Ascending aorta (tissue), 2 donors: Measurements from ENCODE around the gene ST6GALNAC3. TPM values are rescaled to one million over a fixed set of nuclear protein-coding genes. Genes with fewer than 3 reads are reported as not detected.
"Not testable (repeated sequence)": the region's sequence is repeated elsewhere in the genome, so short reads cannot be mapped to it uniquely, and the experiment has no call there.

Experiments used
- DNase-seq, 2 donors: peaks; one replicate each; pipeline ENCODE4 v3.0.0-alpha.2; 2019; ENCODE audit warnings: low spot score in 2 of 2
- H3K27ac ChIP-seq, 2 donors: fragments of 200-600 bp; sonication (generic); one replicate each; pipeline ENCODE4 v1.5.1; 2016 to 2017; ENCODE audit warnings: mild to moderate bottlenecking in 1 of 2
- H3K27me3 ChIP-seq: fragments of 200-600 bp; sonication (generic); one replicate; pipeline ENCODE4 v1.5.1; 2017
- H3K36me3 ChIP-seq, 2 donors: fragments of 200-600 bp; sonication (generic); one replicate each; pipeline ENCODE4 v1.5.1; 2016
- H3K4me1 ChIP-seq, 2 donors: fragments of 200-600 bp; sonication (generic); one replicate each; pipeline ENCODE4 v1.5.1; 2016 to 2017; ENCODE audit warnings: mild to moderate bottlenecking in 1 of 2
- H3K4me3 ChIP-seq, 2 donors: fragments of 200-600 bp; sonication (generic); one replicate each; pipeline ENCODE4 v1.5.1; 2016 to 2017; ENCODE audit warnings: mild to moderate bottlenecking in 1 of 2
- H3K9me3 ChIP-seq, 2 donors: fragments of 200-600 bp; sonication (generic); one replicate each; pipeline ENCODE4 v1.5.1; 2016
- intact Hi-C: fragments of 100-400 bp; cut with DNase I; formaldehyde crosslinking; loops from one replicate; pipeline ENCODE4 v1.15.1; 2023
- total RNA-seq: library from RNA; depleted of rRNA; stranded (reverse); fragments of >200 nt; gene quantifications from one replicate; pipeline ENCODE4 v1.1.0, GENCODE V29; 2016
- TF ChIP-seq, protein P1 (sequence below), 3 experiments: fragments of 200-600 bp in 2 of 3; fragments of 450-650 bp in 1 of 3; sonication (generic) in 2 of 3; IDR thresholded peaks; one replicate each; pipeline ENCODE4 v1.5.1; 2016 to 2019; ENCODE audit warnings: antibody characterized with exemption in 3 of 3, mild to moderate bottlenecking in 1 of 3, moderate library complexity in 1 of 3

The ST6GALNAC3 gene
- total RNA-seq, 1 donor from 2014 or later = 34.5 TPM

DNA sequence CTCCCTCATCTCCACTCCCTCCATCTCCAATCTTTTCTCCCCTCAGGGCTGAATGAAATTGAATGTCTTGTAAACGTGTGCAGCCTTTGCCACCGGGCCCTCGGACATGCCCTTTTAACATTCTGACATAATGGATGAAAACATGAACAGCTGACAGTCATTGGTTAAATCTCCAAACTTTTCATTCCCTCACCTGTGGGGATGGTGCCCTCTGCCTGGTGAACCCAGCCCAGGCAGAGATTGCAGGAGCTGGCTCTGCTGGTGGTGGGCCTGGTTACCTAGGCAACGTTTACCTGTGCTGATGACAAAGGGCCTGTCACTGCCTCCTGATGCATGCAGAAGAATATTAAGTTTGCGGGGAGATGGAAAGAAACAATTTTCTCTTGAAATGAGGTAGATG, 21.3 kb downstream of the ST6GALNAC3 start:
- intact Hi-C loops = no loop called here
- TF ChIP-seq, protein P1, sequence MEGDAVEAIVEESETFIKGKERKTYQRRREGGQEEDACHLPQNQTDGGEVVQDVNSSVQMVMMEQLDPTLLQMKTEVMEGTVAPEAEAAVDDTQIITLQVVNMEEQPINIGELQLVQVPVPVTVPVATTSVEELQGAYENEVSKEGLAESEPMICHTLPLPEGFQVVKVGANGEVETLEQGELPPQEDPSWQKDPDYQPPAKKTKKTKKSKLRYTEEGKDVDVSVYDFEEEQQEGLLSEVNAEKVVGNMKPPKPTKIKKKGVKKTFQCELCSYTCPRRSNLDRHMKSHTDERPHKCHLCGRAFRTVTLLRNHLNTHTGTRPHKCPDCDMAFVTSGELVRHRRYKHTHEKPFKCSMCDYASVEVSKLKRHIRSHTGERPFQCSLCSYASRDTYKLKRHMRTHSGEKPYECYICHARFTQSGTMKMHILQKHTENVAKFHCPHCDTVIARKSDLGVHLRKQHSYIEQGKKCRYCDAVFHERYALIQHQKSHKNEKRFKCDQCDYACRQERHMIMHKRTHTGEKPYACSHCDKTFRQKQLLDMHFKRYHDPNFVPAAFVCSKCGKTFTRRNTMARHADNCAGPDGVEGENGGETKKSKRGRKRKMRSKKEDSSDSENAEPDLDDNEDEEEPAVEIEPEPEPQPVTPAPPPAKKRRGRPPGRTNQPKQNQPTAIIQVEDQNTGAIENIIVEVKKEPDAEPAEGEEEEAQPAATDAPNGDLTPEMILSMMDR (IDR thresholded peaks at IDR 0.05) = no peak
- no peak for DNase-seq
- no peak overlapping the region for H3K27ac ChIP-seq
- no peak overlapping the region for H3K4me3 ChIP-seq
- H3K27me3 ChIP-seq = no peaks in the 10 kb centered on the region
- no peaks in the 10 kb centered on the region for H3K36me3 ChIP-seq
- H3K4me1 ChIP-seq = no peaks in the 10 kb centered on the region
- no peaks in the 10 kb centered on the region for H3K9me3 ChIP-seq

DNA sequence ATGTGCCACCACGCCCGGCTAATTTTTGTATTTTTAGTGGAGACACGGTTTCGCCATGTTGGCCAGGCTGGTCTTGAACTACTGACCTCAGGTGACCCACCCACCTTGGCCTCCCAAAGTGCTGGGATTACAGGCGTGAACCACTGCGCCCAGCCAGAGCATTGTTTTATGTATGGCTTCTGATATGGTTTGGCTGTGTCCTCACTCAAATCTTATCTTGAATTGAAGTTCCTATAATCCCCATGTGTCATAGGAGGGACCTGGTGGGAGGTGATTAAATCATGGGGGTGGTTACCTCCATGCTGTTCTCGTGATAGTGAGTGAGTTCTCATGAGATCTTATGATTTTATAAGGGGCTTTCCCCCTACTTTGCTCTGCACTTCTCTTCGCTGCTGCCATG, 22.5 kb downstream of the ST6GALNAC3 start:
- H3K27me3 ChIP-seq, H3K36me3 ChIP-seq, H3K4me1 ChIP-seq, intact Hi-C loops, DNase-seq, H3K9me3 ChIP-seq: not testable (repeated sequence)
- H3K27ac ChIP-seq = peak overlapping the region; percentile 42 to 49
- peak overlapping the region in 1 of 2 donors; percentile 44 for H3K4me3 ChIP-seq

DNA sequence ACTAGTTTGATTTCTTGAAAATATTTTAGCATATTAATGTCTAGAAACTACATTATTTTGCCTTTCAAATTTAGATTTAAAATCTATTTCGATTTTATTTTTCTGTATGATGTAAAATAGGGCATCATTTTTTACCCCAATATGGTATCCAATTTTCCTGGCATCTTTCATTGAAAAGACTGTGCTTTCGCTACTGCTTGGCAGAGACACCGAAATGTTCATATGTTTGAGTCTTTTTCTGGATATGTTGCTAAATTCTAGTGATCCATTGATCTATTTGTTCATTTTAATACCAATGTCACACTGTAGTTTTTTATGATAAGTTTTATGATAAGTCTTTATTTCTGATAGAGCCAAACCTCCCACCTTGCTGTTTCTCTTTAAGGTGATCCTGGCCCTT, 24.3 kb downstream of the ST6GALNAC3 start:
- intact Hi-C loops = no loop called here

DNA sequence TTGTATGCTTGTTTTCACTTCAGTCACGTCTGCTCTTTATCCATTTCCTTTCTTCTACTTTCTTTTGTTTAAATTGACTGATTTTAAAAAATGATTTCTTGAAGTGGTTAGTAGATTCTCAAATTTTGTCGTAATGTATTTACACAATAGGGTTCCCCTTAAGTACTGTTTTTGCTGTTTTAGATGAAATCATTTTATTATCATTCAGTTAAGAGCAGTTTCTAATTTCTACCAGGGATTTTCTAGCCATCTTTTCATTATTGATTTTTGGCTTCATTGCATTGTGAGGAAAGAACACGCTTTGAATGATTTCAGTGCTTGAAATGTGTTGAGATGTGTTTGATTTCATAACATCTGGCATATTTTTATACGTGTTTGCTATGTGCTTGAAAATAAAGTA, 27.0 kb downstream of the ST6GALNAC3 start:
- DNase-seq = no peak
- intact Hi-C loops = no loop called here
- Histone ChIP-seq H3K27ac (no peak overlapping the region), H3K4me3 (no peak overlapping the region), H3K9me3 (no peaks in the 10 kb centered on the region), H3K36me3 (no peaks in the 10 kb centered on the region), H3K27me3 (no peaks in the 10 kb centered on the region), H3K4me1 (no peaks in the 10 kb centered on the region)
- TF ChIP-seq, protein P1 (IDR thresholded peaks at IDR 0.05) = no peak

More for the DNA sequence above, 24.3 kb downstream of the ST6GALNAC3 start:
- H3K4me1 ChIP-seq = no peaks in the 10 kb centered on the region
- DNase-seq = no peak
- H3K36me3 ChIP-seq = no peaks in the 10 kb centered on the region
- H3K27me3 ChIP-seq = no peaks in the 10 kb centered on the region
- no peak overlapping the region for H3K27ac ChIP-seq
- H3K4me3 ChIP-seq = no peak overlapping the region
- no peaks in the 10 kb centered on the region for H3K9me3 ChIP-seq
- TF ChIP-seq, protein P1 (IDR thresholded peaks at IDR 0.05) = no peak

DNA sequence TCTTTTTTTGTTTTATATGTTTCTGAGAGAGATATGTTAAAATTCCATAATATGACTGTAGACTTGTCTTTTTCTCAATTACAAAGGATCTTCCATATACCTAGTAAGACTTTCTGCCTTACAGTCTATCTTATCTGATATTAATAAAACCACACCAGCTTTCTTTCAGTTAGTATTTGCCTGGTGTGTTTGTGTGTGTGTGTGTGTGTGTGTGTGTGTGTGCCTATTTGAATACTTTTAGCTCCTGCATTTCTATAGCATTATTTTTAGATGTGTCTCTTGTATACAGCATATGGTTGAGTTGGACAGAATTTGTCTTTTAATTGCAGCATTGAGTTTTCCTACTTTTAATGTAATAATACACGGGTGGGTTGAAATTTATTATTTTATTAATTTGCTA, 27.5 kb downstream of the ST6GALNAC3 start:
- no peak for DNase-seq
- no peaks in the 10 kb centered on the region for H3K27me3 ChIP-seq
- H3K4me1 ChIP-seq = no peaks in the 10 kb centered on the region
- no peaks in the 10 kb centered on the region for H3K36me3 ChIP-seq
- intact Hi-C loops = no loop called here
- no peak overlapping the region for H3K4me3 ChIP-seq
- no peaks in the 10 kb centered on the region for H3K9me3 ChIP-seq
- H3K27ac ChIP-seq = no peak overlapping the region
- TF ChIP-seq, protein P1 (IDR thresholded peaks at IDR 0.05) = no peak

DNA sequence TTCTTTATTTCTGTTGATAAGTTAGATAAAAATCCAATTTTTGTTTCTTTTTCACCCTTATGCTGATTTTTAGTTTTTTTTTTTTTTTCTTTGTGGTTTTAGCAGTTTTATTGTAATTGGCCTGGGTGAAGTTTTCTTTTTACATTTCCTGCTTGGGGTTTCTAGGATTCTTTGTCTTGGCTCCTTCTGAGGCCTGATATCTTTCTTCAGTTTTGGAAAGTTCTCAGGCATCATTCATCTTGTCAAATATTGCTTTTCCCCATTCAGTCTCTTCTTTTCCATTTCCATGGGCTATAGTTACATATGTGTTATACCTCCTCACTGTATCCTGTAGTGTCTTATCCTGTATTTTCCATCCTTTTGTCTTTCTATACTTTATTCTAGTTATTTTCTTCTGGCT, 28.5 kb downstream of the ST6GALNAC3 start:
- TF ChIP-seq, protein P1 (IDR thresholded peaks at IDR 0.05) = no peak
- Histone ChIP-seq H3K27ac (no peak overlapping the region), H3K4me3 (no peak overlapping the region), H3K36me3 (no peaks in the 10 kb centered on the region), H3K4me1 (no peaks in the 10 kb centered on the region), H3K9me3 (no peaks in the 10 kb centered on the region), H3K27me3 (no peaks in the 10 kb centered on the region)
- DNase-seq = no peak
- intact Hi-C loops = no loop called here
